ENCODE results near the gene FAM83F.

DNA sequence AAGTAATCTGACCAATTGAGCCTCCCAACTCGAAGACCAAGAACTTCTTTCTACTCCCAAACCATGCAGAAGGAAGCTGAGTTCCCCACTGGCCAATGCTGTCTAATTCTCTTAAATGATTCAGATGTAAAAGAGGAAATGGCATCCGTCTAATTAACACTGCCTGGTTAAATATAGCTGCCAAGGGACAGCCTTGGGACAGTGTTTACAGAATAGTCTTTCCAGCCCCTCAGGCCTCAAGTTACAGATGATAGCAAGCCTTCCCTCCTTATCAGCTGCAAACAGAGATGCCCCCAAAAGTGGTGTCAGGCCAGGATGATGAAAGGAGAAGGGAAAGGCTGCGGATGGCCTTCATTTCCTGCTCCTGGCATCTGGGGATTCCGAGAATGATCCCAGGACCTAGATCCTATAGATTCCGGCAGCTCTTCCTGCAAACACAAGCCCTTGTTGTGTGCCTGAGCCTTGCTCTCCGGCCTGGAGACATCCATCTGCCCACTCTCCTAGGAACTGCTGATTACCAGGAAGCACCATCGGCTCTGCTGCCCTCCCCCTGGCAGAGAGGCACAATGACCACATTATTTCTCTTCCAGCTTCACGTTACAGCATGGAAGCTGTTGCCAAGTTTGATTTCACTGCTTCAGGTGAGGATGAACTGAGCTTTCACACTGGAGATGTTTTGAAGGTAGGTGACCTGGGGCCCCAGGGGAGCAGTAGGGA lies 48.1 kb upstream of the FAM83F start:
- TF ChIP-seq, protein P1, sequence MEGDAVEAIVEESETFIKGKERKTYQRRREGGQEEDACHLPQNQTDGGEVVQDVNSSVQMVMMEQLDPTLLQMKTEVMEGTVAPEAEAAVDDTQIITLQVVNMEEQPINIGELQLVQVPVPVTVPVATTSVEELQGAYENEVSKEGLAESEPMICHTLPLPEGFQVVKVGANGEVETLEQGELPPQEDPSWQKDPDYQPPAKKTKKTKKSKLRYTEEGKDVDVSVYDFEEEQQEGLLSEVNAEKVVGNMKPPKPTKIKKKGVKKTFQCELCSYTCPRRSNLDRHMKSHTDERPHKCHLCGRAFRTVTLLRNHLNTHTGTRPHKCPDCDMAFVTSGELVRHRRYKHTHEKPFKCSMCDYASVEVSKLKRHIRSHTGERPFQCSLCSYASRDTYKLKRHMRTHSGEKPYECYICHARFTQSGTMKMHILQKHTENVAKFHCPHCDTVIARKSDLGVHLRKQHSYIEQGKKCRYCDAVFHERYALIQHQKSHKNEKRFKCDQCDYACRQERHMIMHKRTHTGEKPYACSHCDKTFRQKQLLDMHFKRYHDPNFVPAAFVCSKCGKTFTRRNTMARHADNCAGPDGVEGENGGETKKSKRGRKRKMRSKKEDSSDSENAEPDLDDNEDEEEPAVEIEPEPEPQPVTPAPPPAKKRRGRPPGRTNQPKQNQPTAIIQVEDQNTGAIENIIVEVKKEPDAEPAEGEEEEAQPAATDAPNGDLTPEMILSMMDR (IDR thresholded peaks at IDR 0.05): no peak
- TF ChIP-seq MAZ (IDR thresholded peaks at IDR 0.05; ENCODE audit: borderline replicate concordance, low read depth, low read length) (no peak), POLR2A (IDR thresholded peaks at IDR 0.05; ENCODE audit: low read length) (no peak), HOXA7 (CRISPR knock-in tag; IDR thresholded peaks at IDR 0.05) (no peak), FOSL2 (IDR thresholded peaks at IDR 0.05) (no peak), FOSL2 (CRISPR knock-in tag; IDR thresholded peaks at IDR 0.05) (no peak), CBX8 (IDR thresholded peaks at IDR 0.05) (no peak), CBX2 (IDR thresholded peaks at IDR 0.05; ENCODE audit: borderline replicate concordance, low read depth) (no peak), KDM1A (IDR thresholded peaks at IDR 0.05; ENCODE audit: low read depth) (no peak), SMC3 (IDR thresholded peaks at IDR 0.05) (no peak)
- TF ChIP-seq, protein P2, sequence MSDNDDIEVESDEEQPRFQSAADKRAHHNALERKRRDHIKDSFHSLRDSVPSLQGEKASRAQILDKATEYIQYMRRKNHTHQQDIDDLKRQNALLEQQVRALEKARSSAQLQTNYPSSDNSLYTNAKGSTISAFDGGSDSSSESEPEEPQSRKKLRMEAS (IDR thresholded peaks at IDR 0.05): no peak
- TF ChIP-seq, protein P3, sequence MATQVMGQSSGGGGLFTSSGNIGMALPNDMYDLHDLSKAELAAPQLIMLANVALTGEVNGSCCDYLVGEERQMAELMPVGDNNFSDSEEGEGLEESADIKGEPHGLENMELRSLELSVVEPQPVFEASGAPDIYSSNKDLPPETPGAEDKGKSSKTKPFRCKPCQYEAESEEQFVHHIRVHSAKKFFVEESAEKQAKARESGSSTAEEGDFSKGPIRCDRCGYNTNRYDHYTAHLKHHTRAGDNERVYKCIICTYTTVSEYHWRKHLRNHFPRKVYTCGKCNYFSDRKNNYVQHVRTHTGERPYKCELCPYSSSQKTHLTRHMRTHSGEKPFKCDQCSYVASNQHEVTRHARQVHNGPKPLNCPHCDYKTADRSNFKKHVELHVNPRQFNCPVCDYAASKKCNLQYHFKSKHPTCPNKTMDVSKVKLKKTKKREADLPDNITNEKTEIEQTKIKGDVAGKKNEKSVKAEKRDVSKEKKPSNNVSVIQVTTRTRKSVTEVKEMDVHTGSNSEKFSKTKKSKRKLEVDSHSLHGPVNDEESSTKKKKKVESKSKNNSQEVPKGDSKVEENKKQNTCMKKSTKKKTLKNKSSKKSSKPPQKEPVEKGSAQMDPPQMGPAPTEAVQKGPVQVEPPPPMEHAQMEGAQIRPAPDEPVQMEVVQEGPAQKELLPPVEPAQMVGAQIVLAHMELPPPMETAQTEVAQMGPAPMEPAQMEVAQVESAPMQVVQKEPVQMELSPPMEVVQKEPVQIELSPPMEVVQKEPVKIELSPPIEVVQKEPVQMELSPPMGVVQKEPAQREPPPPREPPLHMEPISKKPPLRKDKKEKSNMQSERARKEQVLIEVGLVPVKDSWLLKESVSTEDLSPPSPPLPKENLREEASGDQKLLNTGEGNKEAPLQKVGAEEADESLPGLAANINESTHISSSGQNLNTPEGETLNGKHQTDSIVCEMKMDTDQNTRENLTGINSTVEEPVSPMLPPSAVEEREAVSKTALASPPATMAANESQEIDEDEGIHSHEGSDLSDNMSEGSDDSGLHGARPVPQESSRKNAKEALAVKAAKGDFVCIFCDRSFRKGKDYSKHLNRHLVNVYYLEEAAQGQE (IDR thresholded peaks at IDR 0.05): no peak
- TF ChIP-seq, protein P4, sequence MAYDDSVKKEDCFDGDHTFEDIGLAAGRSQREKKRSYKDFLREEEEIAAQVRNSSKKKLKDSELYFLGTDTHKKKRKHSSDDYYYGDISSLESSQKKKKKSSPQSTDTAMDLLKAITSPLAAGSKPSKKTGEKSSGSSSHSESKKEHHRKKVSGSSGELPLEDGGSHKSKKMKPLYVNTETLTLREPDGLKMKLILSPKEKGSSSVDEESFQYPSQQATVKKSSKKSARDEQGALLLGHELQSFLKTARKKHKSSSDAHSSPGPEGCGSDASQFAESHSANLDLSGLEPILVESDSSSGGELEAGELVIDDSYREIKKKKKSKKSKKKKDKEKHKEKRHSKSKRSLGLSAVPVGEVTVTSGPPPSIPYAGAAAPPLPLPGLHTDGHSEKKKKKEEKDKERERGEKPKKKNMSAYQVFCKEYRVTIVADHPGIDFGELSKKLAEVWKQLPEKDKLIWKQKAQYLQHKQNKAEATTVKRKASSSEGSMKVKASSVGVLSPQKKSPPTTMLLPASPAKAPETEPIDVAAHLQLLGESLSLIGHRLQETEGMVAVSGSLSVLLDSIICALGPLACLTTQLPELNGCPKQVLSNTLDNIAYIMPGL (CRISPR knock-in tag; IDR thresholded peaks at IDR 0.05; ENCODE audit: borderline replicate concordance): no peak
